ENCODE data around the gene FAM174C.

Gene FAM174C

DNA sequence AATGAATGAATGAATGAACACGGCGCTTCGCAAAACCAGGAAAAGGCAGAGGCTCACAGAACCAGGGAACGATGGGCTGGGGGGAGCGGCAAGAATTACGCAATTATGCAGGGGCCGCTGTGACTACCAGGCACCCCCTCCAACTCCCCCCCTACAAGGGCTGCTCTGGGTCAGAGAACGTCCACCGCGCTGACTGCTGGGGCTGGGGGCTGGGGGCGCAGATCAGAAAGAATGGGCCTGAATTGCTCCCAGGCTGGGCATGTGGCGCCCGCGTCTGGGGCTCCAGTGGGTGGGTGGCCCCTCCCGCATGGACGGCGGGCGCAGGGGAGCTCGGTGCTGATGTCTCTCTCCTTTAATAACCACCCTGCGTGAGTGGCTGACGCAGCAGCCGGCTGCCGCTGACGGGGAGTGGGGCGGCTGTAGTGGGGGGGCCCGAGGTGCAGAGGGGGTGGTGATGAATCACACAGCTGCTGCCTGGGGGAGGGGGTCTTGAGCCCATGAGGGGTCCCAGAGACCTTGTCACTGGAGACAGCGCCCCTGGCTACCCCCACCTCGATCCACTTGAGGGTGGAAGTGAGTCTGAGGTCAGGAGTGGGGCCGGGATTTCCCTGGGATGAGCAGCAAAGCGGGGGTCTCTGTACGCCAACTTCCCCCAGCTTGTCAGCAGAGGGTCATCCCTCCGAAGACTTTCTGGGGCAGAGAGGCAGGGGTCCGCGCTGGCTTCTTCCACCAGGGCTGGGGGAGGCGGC, 7.7 kb upstream of the FAM174C start (continued):
- TF ChIP-seq ZNF555 (tag by site-specific recombination; conservative IDR thresholded peaks at IDR 0.05), result no peak
- no peak for TF ChIP-seq PRDM4 (tag by site-specific recombination; IDR thresholded peaks at IDR 0.05)
- TF ChIP-seq ZNF548 (tag by site-specific recombination; IDR thresholded peaks at IDR 0.05), result no peak
- TF ChIP-seq BCL11A (tag by site-specific recombination; IDR thresholded peaks at IDR 0.05; ENCODE audit: low read depth), result no peak
- TF ChIP-seq ZNF837 (tag by site-specific recombination; IDR thresholded peaks at IDR 0.05), result no peak
- TF ChIP-seq PRDM1 (tag by site-specific recombination; IDR thresholded peaks at IDR 0.05), result no peak
- TF ChIP-seq ZNF10 (tag by site-specific recombination; IDR thresholded peaks at IDR 0.05), result no peak
- TF ChIP-seq ZSCAN30 (tag by site-specific recombination; IDR thresholded peaks at IDR 0.05), result no peak
- TF ChIP-seq ZNF521 (tag by site-specific recombination; IDR thresholded peaks at IDR 0.05), result no peak
- TF ChIP-seq, protein P1, sequence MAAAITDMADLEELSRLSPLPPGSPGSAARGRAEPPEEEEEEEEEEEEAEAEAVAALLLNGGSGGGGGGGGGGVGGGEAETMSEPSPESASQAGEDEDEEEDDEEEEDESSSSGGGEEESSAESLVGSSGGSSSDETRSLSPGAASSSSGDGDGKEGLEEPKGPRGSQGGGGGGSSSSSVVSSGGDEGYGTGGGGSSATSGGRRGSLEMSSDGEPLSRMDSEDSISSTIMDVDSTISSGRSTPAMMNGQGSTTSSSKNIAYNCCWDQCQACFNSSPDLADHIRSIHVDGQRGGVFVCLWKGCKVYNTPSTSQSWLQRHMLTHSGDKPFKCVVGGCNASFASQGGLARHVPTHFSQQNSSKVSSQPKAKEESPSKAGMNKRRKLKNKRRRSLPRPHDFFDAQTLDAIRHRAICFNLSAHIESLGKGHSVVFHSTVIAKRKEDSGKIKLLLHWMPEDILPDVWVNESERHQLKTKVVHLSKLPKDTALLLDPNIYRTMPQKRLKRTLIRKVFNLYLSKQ (tag by site-specific recombination; IDR thresholded peaks at IDR 0.05; ENCODE audit: borderline replicate concordance), result no peak
- no peak for TF ChIP-seq ZNF830 (tag by site-specific recombination; IDR thresholded peaks at IDR 0.05; ENCODE audit: low read depth)
- TF ChIP-seq ZNF626 (tag by site-specific recombination; IDR thresholded peaks at IDR 0.05), result no peak
- no peak for TF ChIP-seq ZNF211 (tag by site-specific recombination; IDR thresholded peaks at IDR 0.05; ENCODE audit: low read depth)
- TF ChIP-seq ZNF423 (tag by site-specific recombination; IDR thresholded peaks at IDR 0.05), result no peak
- no peak for TF ChIP-seq HOXA7 (CRISPR knock-in tag; IDR thresholded peaks at IDR 0.05; ENCODE audit: borderline replicate concordance)
- TF ChIP-seq GLI4 (tag by site-specific recombination; IDR thresholded peaks at IDR 0.05), result no peak
- no peak for TF ChIP-seq ZNF701 (tag by site-specific recombination; IDR thresholded peaks at IDR 0.05)
- no peak for TF ChIP-seq ZFP37 (tag by site-specific recombination; IDR thresholded peaks at IDR 0.05)
- no peak; the same call in 1 of the 2 replicates for TF ChIP-seq ZIC2 (tag by site-specific recombination; IDR thresholded peaks at IDR 0.05)
- TF ChIP-seq, protein P2, sequence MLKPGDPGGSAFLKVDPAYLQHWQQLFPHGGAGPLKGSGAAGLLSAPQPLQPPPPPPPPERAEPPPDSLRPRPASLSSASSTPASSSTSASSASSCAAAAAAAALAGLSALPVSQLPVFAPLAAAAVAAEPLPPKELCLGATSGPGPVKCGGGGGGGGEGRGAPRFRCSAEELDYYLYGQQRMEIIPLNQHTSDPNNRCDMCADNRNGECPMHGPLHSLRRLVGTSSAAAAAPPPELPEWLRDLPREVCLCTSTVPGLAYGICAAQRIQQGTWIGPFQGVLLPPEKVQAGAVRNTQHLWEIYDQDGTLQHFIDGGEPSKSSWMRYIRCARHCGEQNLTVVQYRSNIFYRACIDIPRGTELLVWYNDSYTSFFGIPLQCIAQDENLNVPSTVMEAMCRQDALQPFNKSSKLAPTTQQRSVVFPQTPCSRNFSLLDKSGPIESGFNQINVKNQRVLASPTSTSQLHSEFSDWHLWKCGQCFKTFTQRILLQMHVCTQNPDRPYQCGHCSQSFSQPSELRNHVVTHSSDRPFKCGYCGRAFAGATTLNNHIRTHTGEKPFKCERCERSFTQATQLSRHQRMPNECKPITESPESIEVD (tag by site-specific recombination; IDR thresholded peaks at IDR 0.05), result no peak
- TF ChIP-seq BCL11B (tag by site-specific recombination; IDR thresholded peaks at IDR 0.05; ENCODE audit: low read depth), result no peak
- no peak for TF ChIP-seq ZFP3 (tag by site-specific recombination; IDR thresholded peaks at IDR 0.05; ENCODE audit: low read depth)
- TF ChIP-seq GFI1B (tag by site-specific recombination; IDR thresholded peaks at IDR 0.05), result no peak
- TF ChIP-seq, protein P3, sequence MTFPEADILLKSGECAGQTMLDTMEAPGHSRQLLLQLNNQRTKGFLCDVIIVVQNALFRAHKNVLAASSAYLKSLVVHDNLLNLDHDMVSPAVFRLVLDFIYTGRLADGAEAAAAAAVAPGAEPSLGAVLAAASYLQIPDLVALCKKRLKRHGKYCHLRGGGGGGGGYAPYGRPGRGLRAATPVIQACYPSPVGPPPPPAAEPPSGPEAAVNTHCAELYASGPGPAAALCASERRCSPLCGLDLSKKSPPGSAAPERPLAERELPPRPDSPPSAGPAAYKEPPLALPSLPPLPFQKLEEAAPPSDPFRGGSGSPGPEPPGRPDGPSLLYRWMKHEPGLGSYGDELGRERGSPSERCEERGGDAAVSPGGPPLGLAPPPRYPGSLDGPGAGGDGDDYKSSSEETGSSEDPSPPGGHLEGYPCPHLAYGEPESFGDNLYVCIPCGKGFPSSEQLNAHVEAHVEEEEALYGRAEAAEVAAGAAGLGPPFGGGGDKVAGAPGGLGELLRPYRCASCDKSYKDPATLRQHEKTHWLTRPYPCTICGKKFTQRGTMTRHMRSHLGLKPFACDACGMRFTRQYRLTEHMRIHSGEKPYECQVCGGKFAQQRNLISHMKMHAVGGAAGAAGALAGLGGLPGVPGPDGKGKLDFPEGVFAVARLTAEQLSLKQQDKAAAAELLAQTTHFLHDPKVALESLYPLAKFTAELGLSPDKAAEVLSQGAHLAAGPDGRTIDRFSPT (tag by site-specific recombination; IDR thresholded peaks at IDR 0.05), result no peak
- TF ChIP-seq ZNF621 (tag by site-specific recombination; IDR thresholded peaks at IDR 0.05), result no peak
- TF ChIP-seq ZNF2 (tag by site-specific recombination; IDR thresholded peaks at IDR 0.05), result no peak; the same call in 1 of the 2 replicates
- no peak for TF ChIP-seq ZNF513 (tag by site-specific recombination; IDR thresholded peaks at IDR 0.05)
- TF ChIP-seq ZNF366 (tag by site-specific recombination; conservative IDR thresholded peaks at IDR 0.05), result no peak
- no peak for TF ChIP-seq SP3 (tag by site-specific recombination; IDR thresholded peaks at IDR 0.05)
- TF ChIP-seq ZNF248 (tag by site-specific recombination; IDR thresholded peaks at IDR 0.05), result no peak
- TF ChIP-seq HOXD13 (CRISPR knock-in tag; IDR thresholded peaks at IDR 0.05; ENCODE audit: borderline replicate concordance), result no peak
- no peak for TF ChIP-seq ZNF473 (tag by site-specific recombination; IDR thresholded peaks at IDR 0.05)
